MM.1S (cell line): ENCODE measurements around the gene ARHGAP26.
"Not testable (repeated sequence)": the region's sequence is repeated elsewhere in the genome, so short reads cannot be mapped to it uniquely, and the experiment has no call there.

ENCODE experiments used
- DNase-seq: peaks from one replicate; pipeline ENCODE4 v3.0.0-alpha.2; 2015
- H2AFZ ChIP-seq: fragments of 300-600 bp; sonication (generic); 2 replicates; pipeline ENCODE4 v1.6.0; 2016; ENCODE audit warnings: antibody characterized with exemption, low read length
- H3F3A ChIP-seq: fragments of 300-600 bp; sonication (generic); 2 replicates; pipeline ENCODE4 v1.6.1; 2016; ENCODE audit warnings: mild to moderate bottlenecking, antibody characterized with exemption, low read length, moderate library complexity, mixed read lengths; ENCODE audit not compliant: insufficient read depth
- H3K27ac ChIP-seq: fragments of 300-600 bp; sonication (generic); 2 replicates; pipeline ENCODE4 v1.5.1; 2016; ENCODE audit warnings: mild to moderate bottlenecking, low read length
- H3K27me3 ChIP-seq: fragments of 300-600 bp; sonication (generic); replicated peaks from 2 replicates; pipeline ENCODE4 v1.6.0; 2016; ENCODE audit warnings: low read length; ENCODE audit not compliant: insufficient read depth
- H3K36me3 ChIP-seq: fragments of 300-600 bp; sonication (generic); replicated peaks from 2 replicates; pipeline ENCODE4 v1.6.1; 2016; ENCODE audit warnings: mild to moderate bottlenecking, low read length, mixed read lengths; ENCODE audit not compliant: insufficient read depth
- H3K4me1 ChIP-seq: fragments of 300-600 bp; sonication (generic); 2 replicates; pipeline ENCODE4 v1.6.1; 2016; ENCODE audit warnings: low read length, mixed read lengths
- H3K4me2 ChIP-seq: fragments of 300-600 bp; sonication (generic); 2 replicates; pipeline ENCODE4 v1.6.0; 2016; ENCODE audit warnings: low read depth, low read length
- H3K4me3 ChIP-seq: fragments of 300-600 bp; sonication (generic); 2 replicates; pipeline ENCODE4 v1.5.1; 2016; ENCODE audit warnings: low read length, mixed read lengths
- H3K79me2 ChIP-seq: fragments of 300-600 bp; sonication (generic); 2 replicates; pipeline ENCODE4 v1.6.1; 2016; ENCODE audit warnings: mixed run types, low read length, mixed read lengths
- H3K9ac ChIP-seq: fragments of 300-600 bp; sonication (generic); 2 replicates; pipeline ENCODE4 v1.6.1; 2016; ENCODE audit warnings: low read length, mixed read lengths
- H3K9me2 ChIP-seq: fragments of 300-600 bp; sonication (generic); replicated peaks from 2 replicates; pipeline ENCODE4 v1.6.1; 2016; ENCODE audit warnings: mild to moderate bottlenecking, low read length, mixed read lengths; ENCODE audit not compliant: insufficient read depth
- H3K9me3 ChIP-seq: fragments of 300-600 bp; sonication (generic); replicated peaks from 2 replicates; pipeline ENCODE4 v1.6.1; 2016; ENCODE audit warnings: mild to moderate bottlenecking, low read length, mixed read lengths; ENCODE audit not compliant: insufficient read depth
- H4K20me1 ChIP-seq: fragments of 300-600 bp; sonication (generic); 2 replicates; pipeline ENCODE4 v1.6.1; 2016; ENCODE audit warnings: mild to moderate bottlenecking, low read length, moderate library complexity, mixed read lengths; ENCODE audit not compliant: insufficient read depth
- EZH2 ChIP-seq: fragments of 300-600 bp; sonication (generic); optimal IDR thresholded peaks from 2 replicates; pipeline ENCODE3; 2017; ENCODE audit warnings: low read depth, mild to moderate bottlenecking, antibody characterized with exemption, low read length, mixed read lengths
- EZH2phosphoT487 ChIP-seq: fragments of 300-600 bp; sonication (generic); IDR thresholded peaks from 2 replicates; pipeline ENCODE4 v1.6.1; 2018; ENCODE audit warnings: antibody characterized with exemption, low read length
- TF ChIP-seq, protein P1 (sequence below): fragments of 300-600 bp; sonication (generic); IDR thresholded peaks from 2 replicates; pipeline ENCODE4 v1.5.1; 2016; ENCODE audit warnings: antibody characterized with exemption, low read length, mixed read lengths

ARHGAP26 gene

DNA sequence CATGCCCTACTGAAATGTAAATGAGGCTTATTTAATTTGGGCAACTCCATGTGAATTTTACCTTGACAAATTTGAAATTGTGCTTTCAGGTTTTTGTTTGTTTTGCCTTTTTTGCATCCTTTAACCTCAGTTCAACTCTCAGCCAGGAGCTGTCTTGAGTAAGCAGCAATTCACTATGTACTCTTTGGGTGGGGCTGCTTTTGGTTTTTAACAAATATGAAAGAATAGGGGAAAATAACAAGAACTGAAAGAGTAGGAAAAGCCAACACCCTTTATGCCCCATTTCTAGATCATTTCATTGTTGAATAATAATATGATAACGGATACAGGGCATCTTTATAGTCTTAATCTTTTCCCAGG lies 192.0 kb downstream of the ARHGAP26 start:
- Histone ChIP-seq H3K79me2 (no peaks in the 10 kb centered on the region), H3K4me3 (no peak overlapping the region), H4K20me1 (no peaks in the 10 kb centered on the region), H3K9me2 (no peaks in the 10 kb centered on the region), H3K9ac (no peak overlapping the region), H3K4me2 (no peak overlapping the region), H3K36me3 (no peaks in the 10 kb centered on the region), H3K27me3 (no peaks in the 10 kb centered on the region), H3F3A (no peaks in the 10 kb centered on the region), H3K27ac (no peak overlapping the region), H2AFZ (no peak overlapping the region), H3K4me1 (peaks cover 13% of the 10 kb centered on the region), H3K9me3 (no peaks in the 10 kb centered on the region)
- DNase-seq: no peak
- TF ChIP-seq, protein P1, sequence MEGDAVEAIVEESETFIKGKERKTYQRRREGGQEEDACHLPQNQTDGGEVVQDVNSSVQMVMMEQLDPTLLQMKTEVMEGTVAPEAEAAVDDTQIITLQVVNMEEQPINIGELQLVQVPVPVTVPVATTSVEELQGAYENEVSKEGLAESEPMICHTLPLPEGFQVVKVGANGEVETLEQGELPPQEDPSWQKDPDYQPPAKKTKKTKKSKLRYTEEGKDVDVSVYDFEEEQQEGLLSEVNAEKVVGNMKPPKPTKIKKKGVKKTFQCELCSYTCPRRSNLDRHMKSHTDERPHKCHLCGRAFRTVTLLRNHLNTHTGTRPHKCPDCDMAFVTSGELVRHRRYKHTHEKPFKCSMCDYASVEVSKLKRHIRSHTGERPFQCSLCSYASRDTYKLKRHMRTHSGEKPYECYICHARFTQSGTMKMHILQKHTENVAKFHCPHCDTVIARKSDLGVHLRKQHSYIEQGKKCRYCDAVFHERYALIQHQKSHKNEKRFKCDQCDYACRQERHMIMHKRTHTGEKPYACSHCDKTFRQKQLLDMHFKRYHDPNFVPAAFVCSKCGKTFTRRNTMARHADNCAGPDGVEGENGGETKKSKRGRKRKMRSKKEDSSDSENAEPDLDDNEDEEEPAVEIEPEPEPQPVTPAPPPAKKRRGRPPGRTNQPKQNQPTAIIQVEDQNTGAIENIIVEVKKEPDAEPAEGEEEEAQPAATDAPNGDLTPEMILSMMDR: no peak
- no peak for TF ChIP-seq EZH2phosphoT487
- TF ChIP-seq EZH2: no peak

DNA sequence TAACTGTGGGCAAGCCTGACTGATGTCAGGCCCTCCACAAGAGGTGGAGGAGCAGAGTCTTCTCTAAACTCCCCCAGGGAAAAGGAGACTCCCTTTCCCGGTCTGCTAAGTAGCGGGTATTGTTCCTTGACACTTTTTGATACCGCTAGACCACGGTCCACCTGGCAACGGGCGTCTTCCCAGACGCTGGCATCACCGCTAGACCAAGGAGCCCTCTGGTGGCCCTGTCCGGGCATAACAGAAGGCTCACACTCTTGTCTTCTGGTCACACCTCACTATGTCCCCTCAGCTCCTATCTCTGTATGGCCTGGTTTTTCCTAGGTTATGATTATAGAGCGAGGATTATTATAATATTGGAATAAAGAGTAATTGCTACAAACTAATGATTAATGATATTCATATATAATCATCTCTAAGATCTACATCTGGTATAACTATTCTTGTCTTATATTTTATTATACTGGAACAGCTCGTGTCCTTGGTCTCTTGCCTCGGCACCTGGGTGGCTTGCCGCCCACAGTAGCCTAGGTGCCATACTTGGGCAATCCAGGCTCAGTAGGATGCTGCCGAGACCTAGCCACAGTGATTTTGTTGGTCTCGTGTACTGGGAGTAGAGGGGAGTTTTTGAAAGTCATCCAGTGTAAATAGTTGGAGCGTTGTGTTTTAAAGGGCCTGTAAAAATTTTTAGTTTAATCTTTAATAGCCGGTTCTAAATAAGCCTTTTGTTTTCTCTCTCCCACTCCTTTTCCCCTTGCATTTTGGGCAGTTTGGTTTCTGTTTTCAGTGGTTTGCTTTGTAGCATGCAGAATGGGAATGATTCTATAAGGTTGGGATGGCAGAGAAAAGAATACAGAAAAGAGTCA lies 195.3 kb downstream of the ARHGAP26 start:
- not testable (repeated sequence) for H3K9me2 ChIP-seq, H3K4me3 ChIP-seq, H3K27me3 ChIP-seq, H3K27ac ChIP-seq, H2AFZ ChIP-seq, H3K9ac ChIP-seq, DNase-seq, H3K36me3 ChIP-seq, H3K9me3 ChIP-seq, H3K4me2 ChIP-seq, H3K79me2 ChIP-seq, H3F3A ChIP-seq, H4K20me1 ChIP-seq, H3K4me1 ChIP-seq

DNA sequence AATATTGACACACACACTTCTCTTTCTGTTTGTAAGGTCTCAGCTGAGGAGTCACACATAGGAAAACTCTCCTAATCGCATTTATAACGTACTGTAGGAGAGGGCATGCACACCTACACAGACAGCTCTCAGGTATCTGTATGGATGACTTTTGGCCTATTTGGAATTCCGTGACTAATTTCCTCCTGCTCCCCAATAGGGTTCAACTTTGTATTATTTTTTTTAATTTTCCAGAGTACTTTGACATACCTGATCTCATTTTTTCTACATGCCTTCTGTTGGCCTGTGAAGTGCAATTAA lies 195.9 kb downstream of the ARHGAP26 start:
- Histone ChIP-seq H3F3A (no peaks in the 10 kb centered on the region), H3K4me2 (no peak overlapping the region), H3K27ac (no peak overlapping the region), H2AFZ (no peak overlapping the region), H3K9ac (no peak overlapping the region), H4K20me1 (no peaks in the 10 kb centered on the region), H3K4me1 (no peaks in the 10 kb centered on the region), H3K79me2 (no peaks in the 10 kb centered on the region), H3K36me3 (no peaks in the 10 kb centered on the region), H3K9me2 (no peaks in the 10 kb centered on the region), H3K4me3 (no peak overlapping the region), H3K9me3 (no peaks in the 10 kb centered on the region), H3K27me3 (no peaks in the 10 kb centered on the region)
- TF ChIP-seq EZH2 (no peak), EZH2phosphoT487 (no peak)
- TF ChIP-seq, protein P1: no peak
- no peak for DNase-seq

DNA sequence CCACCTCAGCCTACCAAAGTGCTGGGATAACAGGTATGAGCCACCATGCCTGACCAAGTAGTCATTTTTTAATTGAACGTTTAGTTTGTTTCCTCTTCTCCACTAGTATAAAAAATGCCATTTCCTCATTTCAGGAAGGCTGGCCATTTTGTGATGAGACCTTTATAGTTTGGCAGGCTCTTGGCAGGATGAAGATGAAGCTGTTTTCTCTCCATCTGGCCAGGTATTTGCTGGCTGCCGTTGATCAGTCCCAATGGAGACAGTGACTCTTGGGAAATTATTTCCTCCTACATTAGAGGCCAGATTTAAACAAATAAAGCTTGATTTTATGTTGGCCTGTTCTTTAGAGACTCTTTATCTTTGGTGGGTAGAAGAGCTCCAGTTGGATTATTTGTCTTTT lies 199.0 kb downstream of the ARHGAP26 start:
- Histone ChIP-seq H3K36me3 (no peaks in the 10 kb centered on the region), H3K9ac (no peak overlapping the region), H2AFZ (no peak overlapping the region), H3K4me3 (no peak overlapping the region), H3K4me1 (no peaks in the 10 kb centered on the region), H3K4me2 (no peak overlapping the region), H3K9me3 (no peaks in the 10 kb centered on the region), H3K9me2 (no peaks in the 10 kb centered on the region), H3K79me2 (no peaks in the 10 kb centered on the region), H3F3A (no peaks in the 10 kb centered on the region), H4K20me1 (no peaks in the 10 kb centered on the region), H3K27me3 (no peaks in the 10 kb centered on the region), H3K27ac (no peak overlapping the region)
- no peak for DNase-seq
- TF ChIP-seq, protein P1: no peak
- TF ChIP-seq EZH2phosphoT487 (no peak), EZH2 (no peak)
